Endothelial cell (in vitro differentiated cells): Measurements from ENCODE around the gene NPRL2. TPM values are rescaled to one million over a fixed set of nuclear protein-coding genes. Genes with fewer than 3 reads are reported as not detected.

Experiments
- DNase-seq: peaks from one replicate; pipeline ENCODE4 v3.0.0; 2021; ENCODE audit warnings: low spot score
- H3K27ac Mint-ChIP-seq: one replicate; pipeline ENCODE4 v1.8.0; 2021; ENCODE audit warnings: mixed read lengths, inconsistent platforms; ENCODE audit not compliant: unreplicated experiment
- H3K27me3 Mint-ChIP-seq: one replicate; pipeline ENCODE4 v1.8.0; 2021; ENCODE audit warnings: mild to moderate bottlenecking, moderate library complexity, mixed read lengths, inconsistent platforms; ENCODE audit not compliant: unreplicated experiment
- H3K36me3 Mint-ChIP-seq: one replicate; pipeline ENCODE4 v1.8.0; 2021; ENCODE audit warnings: mild to moderate bottlenecking, low read depth, mixed read lengths, inconsistent platforms; ENCODE audit not compliant: unreplicated experiment
- H3K4me1 Mint-ChIP-seq: one replicate; pipeline ENCODE4 v1.8.0; 2021; ENCODE audit warnings: mild to moderate bottlenecking, mixed read lengths, inconsistent platforms; ENCODE audit not compliant: unreplicated experiment
- H3K4me3 Mint-ChIP-seq: one replicate; pipeline ENCODE4 v1.8.0; 2021; ENCODE audit warnings: mild to moderate bottlenecking, mixed read lengths, inconsistent platforms; ENCODE audit not compliant: unreplicated experiment
- H3K9me3 Mint-ChIP-seq: one replicate; pipeline ENCODE4 v1.8.0; 2021; ENCODE audit warnings: mixed read lengths, inconsistent platforms; ENCODE audit not compliant: unreplicated experiment
- total RNA-seq: library from RNA; stranded (reverse); fragmentation: NEBNext Ultra II Directional; extraction: Animal tissue kit (Norgen Biotek cat#: 25700); gene quantifications from one replicate; pipeline ENCODE4 v1.2.1, GENCODE V29; 2021; ENCODE audit not compliant: unreplicated experiment
- TF ChIP-seq, protein P1 (sequence below): fragments of 200-600 bp; sonication (generic); IDR thresholded peaks from one replicate; pipeline ENCODE4 v1.5.0; 2021; ENCODE audit warnings: antibody characterized with exemption; ENCODE audit not compliant: unreplicated experiment

NPRL2 gene
- total RNA-seq, 1 donor from 2014 or later: 18.0 TPM

DNA sequence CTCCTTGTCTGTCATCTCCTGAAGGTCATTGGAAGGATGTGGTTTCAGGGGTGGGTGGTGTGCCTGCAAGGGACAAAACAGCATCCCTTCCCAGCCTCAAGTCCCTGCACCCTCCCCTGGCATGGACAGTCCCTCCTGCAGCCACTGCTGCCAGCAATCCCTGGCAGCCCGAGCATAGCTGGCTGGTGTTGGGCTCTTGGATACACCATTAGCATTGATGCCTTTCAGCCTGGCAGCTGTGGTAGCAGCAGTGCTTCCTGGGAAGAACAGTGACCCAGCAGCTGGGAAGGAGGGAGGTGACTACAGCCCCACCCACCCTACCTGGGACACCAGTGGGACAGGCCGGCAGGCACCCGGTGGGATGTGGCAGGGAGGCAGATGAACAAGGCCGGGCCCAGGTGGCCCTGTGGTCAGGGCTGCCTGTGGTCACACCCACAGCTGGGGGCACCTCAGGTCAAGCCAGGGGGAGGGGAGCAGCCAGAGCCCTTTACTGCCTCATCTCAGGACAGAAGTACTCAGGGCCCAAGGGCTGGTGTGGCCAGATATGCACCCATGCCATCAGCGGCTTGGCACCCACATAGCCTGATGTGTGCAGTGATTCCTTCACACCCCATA is 41.6 kb upstream of the NPRL2 start:
- H3K9me3 Mint-ChIP-seq: no peaks in the 10 kb centered on the region
- H3K27ac Mint-ChIP-seq: no peak overlapping the region
- H3K4me3 Mint-ChIP-seq: no peak overlapping the region
- peaks cover 6% of the 10 kb centered on the region for H3K27me3 Mint-ChIP-seq
- H3K4me1 Mint-ChIP-seq: peaks cover 6% of the 10 kb centered on the region
- TF ChIP-seq, protein P1, sequence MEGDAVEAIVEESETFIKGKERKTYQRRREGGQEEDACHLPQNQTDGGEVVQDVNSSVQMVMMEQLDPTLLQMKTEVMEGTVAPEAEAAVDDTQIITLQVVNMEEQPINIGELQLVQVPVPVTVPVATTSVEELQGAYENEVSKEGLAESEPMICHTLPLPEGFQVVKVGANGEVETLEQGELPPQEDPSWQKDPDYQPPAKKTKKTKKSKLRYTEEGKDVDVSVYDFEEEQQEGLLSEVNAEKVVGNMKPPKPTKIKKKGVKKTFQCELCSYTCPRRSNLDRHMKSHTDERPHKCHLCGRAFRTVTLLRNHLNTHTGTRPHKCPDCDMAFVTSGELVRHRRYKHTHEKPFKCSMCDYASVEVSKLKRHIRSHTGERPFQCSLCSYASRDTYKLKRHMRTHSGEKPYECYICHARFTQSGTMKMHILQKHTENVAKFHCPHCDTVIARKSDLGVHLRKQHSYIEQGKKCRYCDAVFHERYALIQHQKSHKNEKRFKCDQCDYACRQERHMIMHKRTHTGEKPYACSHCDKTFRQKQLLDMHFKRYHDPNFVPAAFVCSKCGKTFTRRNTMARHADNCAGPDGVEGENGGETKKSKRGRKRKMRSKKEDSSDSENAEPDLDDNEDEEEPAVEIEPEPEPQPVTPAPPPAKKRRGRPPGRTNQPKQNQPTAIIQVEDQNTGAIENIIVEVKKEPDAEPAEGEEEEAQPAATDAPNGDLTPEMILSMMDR: no peak
- no peak for DNase-seq
- no peaks in the 10 kb centered on the region for H3K36me3 Mint-ChIP-seq

DNA sequence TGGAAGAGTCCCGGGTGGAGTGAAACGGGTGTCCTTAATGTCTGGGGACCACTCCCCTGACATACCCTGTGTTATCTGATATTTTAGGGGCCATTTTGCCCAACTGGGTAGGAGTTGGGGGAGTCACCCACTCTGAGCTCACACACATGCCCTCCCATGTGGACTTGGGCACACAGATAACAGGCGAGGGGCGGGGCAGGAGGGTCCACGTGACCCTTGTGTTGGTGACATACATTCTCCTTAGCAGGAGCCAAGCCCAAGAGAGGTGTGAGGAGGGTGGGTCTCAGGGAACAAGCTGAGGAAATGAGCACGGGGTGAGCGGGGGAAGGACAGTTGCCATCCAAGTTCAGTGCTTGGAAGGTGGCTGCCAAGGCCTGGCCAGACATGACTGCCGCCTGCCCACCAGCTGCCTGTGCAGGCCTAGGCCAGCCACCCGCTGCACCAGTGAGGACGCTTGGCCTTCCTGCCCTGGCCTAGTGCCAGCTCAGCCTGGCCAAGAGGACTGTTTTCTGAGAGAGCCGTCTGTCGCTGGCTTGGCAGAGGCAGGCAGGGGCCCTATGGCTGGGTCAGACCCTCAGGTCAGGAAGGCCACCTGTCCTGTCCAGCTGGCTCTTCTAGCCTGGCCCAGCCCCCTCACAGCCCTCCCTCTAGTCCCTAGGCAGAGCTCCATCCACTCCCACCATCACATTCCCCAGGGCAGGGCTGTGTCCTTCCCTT is 40.1 kb upstream of the NPRL2 start:
- H3K27me3 Mint-ChIP-seq: peaks cover 2% of the 10 kb centered on the region
- TF ChIP-seq, protein P1: no peak
- no peaks in the 10 kb centered on the region for H3K9me3 Mint-ChIP-seq
- peaks cover 2% of the 10 kb centered on the region for H3K4me1 Mint-ChIP-seq
- no peak overlapping the region for H3K4me3 Mint-ChIP-seq
- no peak overlapping the region for H3K27ac Mint-ChIP-seq
- no peak for DNase-seq
- peaks cover 4% of the 10 kb centered on the region for H3K36me3 Mint-ChIP-seq

DNA sequence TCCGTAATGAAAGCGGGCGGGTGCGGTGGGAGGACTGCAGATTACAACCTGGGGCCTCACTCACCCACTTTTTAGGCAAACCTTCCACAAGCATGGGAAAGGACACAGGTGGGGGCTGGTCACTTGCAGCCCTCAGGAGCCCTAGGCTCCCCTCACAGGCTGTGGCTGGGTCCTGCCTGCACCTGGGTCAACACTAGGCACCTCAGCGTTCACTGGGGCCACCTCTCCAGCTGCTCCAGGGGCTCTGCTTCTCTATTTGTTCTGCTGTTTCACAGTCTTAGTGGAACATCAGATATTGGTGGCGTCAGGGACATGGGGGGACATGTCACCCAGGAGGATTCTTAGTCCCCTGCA is 38.8 kb upstream of the NPRL2 start:
- Mint-ChIP-seq H3K27me3 (peaks cover 2% of the 10 kb centered on the region), H3K27ac (no peak overlapping the region), H3K9me3 (no peaks in the 10 kb centered on the region), H3K4me3 (no peak overlapping the region), H3K4me1 (peaks cover 4% of the 10 kb centered on the region), H3K36me3 (peaks cover 4% of the 10 kb centered on the region)
- TF ChIP-seq, protein P1: no peak
- DNase-seq: no peak

DNA sequence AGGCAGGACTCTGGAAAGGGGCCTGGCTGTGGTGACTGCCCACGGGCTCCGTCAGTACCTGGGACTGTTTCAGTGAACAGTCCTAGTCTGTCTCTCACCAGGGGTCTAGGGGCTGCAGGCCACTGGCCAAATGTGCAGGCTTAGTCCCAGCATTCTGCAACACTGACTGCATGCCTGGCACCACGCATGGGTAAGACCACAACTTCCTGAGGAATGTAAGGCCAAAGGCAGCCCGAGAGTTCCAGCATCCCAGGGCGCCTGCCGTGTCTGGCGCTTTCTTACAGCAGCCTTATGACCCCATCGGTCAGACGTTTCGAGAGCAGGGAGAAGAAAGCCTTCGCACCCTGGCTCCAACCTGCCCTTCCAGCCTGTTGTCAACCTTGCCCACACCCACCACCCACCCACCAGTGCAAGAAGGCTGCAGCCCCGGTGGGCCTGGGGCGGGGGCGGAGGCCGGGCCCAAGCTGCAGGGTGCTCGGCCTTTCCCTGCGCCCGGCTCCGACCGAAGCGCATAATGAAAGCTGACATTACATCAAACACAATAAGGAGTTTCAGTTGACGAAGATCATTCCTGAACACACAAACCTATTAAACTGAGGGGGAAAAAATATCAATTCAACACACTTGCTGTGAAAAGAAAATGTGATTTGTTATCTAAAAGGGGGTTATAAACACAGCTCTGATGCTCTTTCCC is 38.3 kb upstream of the NPRL2 start:
- Mint-ChIP-seq H3K9me3 (no peaks in the 10 kb centered on the region), H3K4me1 (peaks cover 6% of the 10 kb centered on the region), H3K36me3 (peaks cover 4% of the 10 kb centered on the region), H3K27ac (no peak overlapping the region), H3K4me3 (no peak overlapping the region), H3K27me3 (peaks cover 2% of the 10 kb centered on the region)
- no peak for DNase-seq
- TF ChIP-seq, protein P1: no peak
